HK-2 (cell line): ENCODE data around the gene ANKRD40CL.
"Not testable (repeated sequence)": the region's sequence is repeated elsewhere in the genome, so short reads cannot be mapped to it uniquely, and the experiment has no call there.

Source experiments
- DNase-seq: peaks from one replicate; pipeline ENCODE4 v3.0.0-alpha.2; 2018; ENCODE audit not compliant: unreplicated experiment

The ANKRD40CL gene

DNA sequence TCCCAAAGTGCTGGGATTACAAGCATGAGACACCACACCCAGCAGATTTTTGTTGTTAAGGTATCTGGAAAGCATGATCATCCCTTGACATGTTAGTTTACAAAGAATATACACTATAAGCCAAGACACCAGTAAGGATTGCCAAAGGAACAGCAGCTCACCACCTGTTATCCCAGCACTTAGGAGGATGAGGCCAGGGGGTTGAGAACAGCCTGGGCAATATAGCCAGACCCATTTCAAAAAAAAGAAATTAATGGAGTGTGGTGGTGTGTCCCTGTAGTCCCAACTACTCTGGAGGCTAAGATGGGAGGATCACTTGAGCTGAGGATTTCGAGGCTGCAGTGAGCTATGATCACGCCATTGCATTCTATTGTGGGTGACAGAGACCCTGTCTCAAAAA lies 5.1 kb downstream of the ANKRD40CL start:
- no peak for DNase-seq

- DNase-seq, result no peak
These were observed 8.3 kb downstream of the ANKRD40CL start for GRCh38 chr17:50758989-50759544.

DNA sequence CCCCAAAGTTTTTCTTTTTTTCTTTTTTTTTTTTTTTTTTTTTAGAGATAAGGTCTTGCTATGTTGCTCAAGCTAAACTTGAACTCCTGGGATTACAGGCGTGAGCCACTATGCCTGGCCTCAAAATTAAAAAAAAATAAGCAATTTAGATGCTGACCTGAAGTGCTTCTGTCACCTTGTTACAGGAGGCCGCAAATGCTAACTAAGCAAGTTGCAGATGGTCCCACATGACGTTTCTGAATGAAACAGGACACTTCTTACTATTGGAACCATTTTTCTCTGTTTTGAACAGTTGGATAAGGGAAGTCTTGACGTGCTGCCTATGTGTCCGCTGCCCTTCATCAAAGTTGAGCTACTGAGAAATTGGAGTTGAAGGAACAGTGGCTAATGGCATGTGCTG lies 8.8 kb downstream of the ANKRD40CL start:
- DNase-seq, result no peak

GRCh38 chr17:50754521-50754920 lies 12.8 kb downstream of the ANKRD40CL start:
- no peak for DNase-seq

DNA sequence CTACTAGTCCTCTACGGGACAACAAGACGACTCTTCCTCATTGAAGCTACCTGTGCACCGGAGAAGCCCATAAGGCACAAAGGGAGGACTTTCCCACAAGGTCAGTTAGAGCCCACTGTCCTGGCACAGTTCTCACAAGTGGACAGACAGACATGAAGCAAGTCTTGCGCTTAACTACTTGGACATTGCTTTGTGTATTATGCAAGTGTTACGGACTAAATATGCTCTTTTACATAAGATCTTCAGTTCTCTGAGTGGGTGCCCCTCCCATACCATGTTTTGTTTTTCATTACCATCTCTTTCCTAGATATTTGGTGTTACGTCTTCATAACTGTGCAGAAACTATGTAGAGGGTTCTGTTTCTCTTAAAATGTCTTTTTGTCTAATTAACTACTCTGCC lies 18.1 kb downstream of the ANKRD40CL start:
- DNase-seq, result no peak

- no peak for DNase-seq
These were observed 21.7 kb downstream of the ANKRD40CL start for GRCh38 chr17:50745631-50746030.

- DNase-seq, result no peak
These were observed 28.2 kb downstream of the ANKRD40CL start for GRCh38 chr17:50739098-50739497.

GRCh38 chr17:50737118-50737698 lies 30.1 kb downstream of the ANKRD40CL start:
- no peak for DNase-seq

GRCh38 chr17:50735287-50735686 lies 32.0 kb downstream of the ANKRD40CL start:
- no peak for DNase-seq

GRCh38 chr17:50731575-50732460 lies 35.5 kb downstream of the ANKRD40CL start:
- DNase-seq, result no peak

DNA sequence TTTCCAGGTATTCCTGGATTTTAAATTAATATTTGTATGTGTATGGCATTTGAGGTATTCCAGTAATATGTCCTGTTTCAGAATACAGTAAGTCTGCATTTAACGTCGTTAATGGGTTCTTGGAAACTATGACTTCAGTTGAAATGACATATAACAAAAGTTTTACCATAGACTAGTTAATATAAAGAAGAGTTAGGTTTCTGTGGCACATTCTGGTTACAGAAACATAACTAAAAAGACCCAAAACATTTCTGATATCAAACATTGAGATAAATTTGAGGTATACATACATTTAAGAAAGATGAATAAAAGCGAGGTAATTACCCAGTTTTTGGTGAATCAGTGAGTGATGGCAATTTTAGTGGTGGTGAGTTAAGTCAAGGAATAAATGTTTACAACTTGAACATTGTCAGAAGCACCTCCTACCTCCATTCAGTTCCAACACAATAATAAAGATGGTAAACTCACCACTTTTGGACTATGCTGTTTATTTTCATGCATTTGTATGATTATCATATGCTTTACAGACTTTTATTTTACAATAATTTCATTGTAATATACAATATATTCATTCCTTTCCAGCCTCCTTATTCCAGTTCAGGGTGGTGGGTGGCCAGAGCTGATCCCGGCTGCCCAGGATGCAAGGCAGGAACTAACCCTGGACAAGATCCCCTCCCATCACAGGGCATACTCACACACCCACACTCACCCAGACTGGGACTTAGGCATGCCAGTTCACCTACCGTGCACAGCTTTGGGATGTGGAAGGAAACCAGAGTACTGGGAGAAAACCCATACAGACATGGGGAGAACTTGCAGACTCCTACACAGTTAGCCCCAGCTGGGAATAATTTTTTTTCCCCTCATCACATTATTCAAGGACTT lies 38.2 kb downstream of the ANKRD40CL start:
- DNase-seq, result no peak

DNA sequence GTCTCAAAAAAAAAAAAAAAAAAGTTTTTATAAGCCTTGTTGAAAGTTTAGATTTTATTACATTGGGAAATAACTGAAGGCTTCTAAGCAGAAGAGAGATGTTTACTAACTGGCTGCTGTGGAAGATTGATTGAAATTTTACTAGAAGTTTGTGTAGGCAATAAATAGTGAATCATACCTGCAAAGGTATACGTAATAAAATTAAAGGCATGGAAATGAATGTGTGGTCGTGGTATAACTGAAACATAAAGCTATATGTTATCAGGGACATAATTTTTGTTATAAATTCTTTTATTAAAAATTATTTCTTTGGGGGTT lies 39.2 kb downstream of the ANKRD40CL start:
- DNase-seq, result no peak

- no peak for DNase-seq
These were observed 41.3 kb downstream of the ANKRD40CL start for GRCh38 chr17:50725769-50726655.

DNA sequence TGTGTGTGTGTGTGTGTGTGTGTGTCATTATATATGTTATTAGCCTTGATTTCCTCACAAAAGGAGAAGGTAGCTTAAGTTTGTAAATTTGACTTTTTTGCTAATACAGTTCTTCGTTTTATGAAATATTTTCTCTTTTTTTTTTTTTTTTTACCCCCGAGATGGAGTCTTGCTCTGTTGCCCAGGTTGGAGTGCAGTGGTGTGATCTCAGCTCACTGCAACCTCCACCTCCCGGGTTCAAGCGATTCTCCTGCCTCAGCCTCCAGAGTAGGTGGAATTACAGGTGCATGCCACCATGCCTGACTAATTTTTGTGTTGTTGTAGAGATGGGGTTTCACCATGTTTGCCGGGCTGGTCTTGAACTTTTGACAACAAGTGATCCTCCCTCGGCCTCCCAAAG lies 42.7 kb downstream of the ANKRD40CL start:
- DNase-seq, result not testable (repeated sequence)

DNA sequence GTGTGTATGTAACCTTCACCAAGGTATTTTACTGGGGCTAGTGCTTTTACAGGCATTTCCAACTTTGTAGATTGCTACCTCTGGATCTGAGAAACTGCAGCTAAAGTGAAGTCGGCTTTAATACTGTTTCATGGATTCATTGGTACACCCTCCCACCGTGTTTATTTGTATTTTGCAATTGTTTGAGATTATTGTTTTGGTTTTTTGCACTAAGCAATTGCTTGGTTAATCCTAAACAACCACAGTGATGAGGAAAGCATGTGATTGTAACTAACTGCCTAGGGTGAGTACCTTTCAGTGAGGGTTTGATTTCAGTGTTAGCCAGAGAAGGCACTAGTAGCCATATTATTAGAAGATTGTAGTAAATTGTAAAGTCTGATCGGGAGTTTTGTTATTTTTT lies 44.6 kb downstream of the ANKRD40CL start:
- no peak for DNase-seq

DNA sequence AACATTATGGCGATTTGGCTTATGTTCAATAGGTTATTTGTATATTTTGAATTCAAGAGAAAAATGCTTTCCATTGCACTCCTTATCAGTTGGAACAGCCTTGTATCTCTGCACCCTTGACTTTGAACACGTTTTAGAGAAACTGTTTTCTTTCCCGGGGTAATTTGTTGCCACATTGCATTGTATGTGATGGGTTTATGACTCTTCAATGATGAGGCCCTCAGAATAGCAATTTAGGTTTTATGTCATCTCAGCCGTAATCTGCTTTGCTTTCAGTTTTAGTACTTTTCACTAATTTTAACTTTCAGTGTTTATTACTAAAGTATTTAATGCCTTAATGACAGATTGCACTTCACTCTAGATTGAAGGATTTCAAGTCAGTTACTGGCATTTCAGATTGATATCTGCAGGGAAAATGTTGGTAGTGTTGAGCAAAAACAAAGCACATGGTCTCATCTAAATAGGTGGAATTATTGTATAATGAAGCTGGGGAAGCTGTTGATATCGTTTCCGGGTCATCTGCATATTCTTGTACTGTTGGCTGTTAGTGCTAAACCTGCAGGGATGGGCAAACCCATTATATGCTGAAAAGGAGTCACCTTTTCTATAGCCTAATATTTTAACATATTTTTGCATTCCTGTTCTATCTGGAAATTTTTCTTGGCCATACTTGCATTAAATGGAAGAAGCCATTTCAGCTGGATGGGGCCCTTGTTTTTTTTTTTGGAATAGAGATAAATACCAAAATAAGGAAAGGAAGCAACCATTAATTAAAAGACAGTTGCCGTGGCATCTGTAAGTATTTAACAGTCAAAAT lies 45.9 kb downstream of the ANKRD40CL start:
- no peak for DNase-seq

DNA sequence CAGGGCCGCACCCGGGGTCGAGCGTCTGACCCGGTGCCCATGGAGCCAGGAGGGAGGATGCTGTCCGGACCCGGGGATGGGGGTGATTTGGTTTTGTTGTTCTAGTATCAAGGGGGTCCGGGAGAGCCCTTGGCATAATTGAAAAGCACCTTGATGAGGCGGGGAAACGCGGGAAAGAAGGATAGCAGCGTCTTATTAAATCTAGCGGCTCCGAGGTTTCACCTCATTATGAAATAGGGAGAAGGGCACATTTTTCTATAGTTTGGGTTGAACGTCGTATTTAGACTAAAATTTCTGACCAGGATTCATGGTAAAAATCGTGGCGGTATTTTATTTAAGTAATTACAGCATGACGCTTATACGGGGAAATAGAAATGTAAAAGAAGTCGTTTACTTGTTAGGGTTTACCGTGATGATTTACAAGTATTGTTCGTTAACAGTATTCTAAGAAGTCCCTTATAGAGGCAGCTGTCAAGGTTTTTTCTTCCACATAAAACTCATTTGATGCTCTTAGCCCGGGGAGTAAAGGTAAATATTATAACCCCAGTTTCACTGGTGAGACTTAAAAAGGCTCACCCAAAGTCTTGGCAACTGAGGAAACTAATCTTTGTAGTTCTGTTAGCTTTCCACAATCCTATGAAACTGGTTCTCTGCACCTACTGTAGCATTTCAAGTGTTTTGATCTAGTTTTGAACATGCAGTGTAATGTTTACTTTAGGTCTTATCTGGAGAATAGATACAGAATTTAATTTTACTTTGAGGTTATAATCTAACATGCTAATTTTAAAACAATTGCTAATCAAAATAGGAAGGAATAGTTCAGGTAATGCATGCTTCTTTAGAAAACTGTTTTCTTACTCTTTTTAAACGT lies 47.2 kb downstream of the ANKRD40CL start:
- no peak for DNase-seq

- peak; percentile 95 for DNase-seq
These were observed 48.0 kb downstream of the ANKRD40CL start, which contains the start of gene LUC7L3 for GRCh38 chr17:50719144-50719923. Gene LUC7L3, plus strand, starts transcription at chr17:50719603. Its CDS starts 130 bp downstream, at chr17:50719733.
